GM23338 (cell line): ENCODE measurements around the gene KLHDC7A. TPM values are rescaled to one million over a fixed set of nuclear protein-coding genes. Genes with fewer than 3 reads are reported as not detected.

Experiments used
- ATAC-seq: fragments of 200-7000 bp; cut with Tn5 transposase; 3 replicates; pipeline ENCODE4 v1.9.1; 2020
- DNase-seq: peaks from one replicate; pipeline ENCODE4 v3.0.0-alpha.2; 2015; ENCODE audit warnings: low spot score
- H2AFZ ChIP-seq: fragments of 200-600 bp; sonication (generic); 2 replicates; pipeline ENCODE4 v1.8.0; 2016; ENCODE audit warnings: antibody characterized with exemption, mild to moderate bottlenecking, moderate library complexity
- H3F3A ChIP-seq: fragments of 200-600 bp; sonication (generic); replicated peaks from 2 replicates; pipeline ENCODE4 v1.8.0; 2017; ENCODE audit warnings: antibody characterized with exemption, mixed run types, low read depth
- H3K27ac ChIP-seq: fragments of 200-600 bp; sonication (generic); 2 replicates; pipeline ENCODE4 v1.6.1; 2016; ENCODE audit warnings: low read depth
- H3K27me3 ChIP-seq: fragments of 200-600 bp; sonication (generic); 2 replicates; pipeline ENCODE4 v1.8.0; 2016; ENCODE audit warnings: mild to moderate bottlenecking, mixed run types, moderate library complexity; ENCODE audit not compliant: insufficient read depth
- H3K36me3 ChIP-seq: fragments of 200-600 bp; sonication (generic); 2 replicates; pipeline ENCODE4 v1.8.0; 2016; ENCODE audit warnings: mild to moderate bottlenecking; ENCODE audit not compliant: insufficient read depth
- H3K4me1 ChIP-seq: fragments of 200-600 bp; sonication (generic); 2 replicates; pipeline ENCODE4 v1.8.0; 2016; ENCODE audit warnings: mild to moderate bottlenecking, moderate library complexity; ENCODE audit not compliant: insufficient read depth
- H3K4me2 ChIP-seq: fragments of 200-600 bp; sonication (generic); 2 replicates; pipeline ENCODE4 v1.7.1; 2017; ENCODE audit warnings: mixed run types
- H3K4me3 ChIP-seq: fragments of 200-600 bp; sonication (generic); 2 replicates; pipeline ENCODE4 v1.6.1; 2016; ENCODE audit warnings: mixed run types
- H3K79me2 ChIP-seq: fragments of 200-600 bp; sonication (generic); replicated peaks from 2 replicates; pipeline ENCODE4 v1.8.0; 2017; ENCODE audit warnings: mild to moderate bottlenecking; ENCODE audit not compliant: insufficient read depth
- H3K9me2 ChIP-seq: fragments of 200-600 bp; sonication (generic); 2 replicates; pipeline ENCODE4 v1.8.0; 2017; ENCODE audit not compliant: insufficient read depth
- H4K20me1 ChIP-seq: fragments of 200-600 bp; sonication (generic); replicated peaks from 2 replicates; pipeline ENCODE4 v1.8.0; 2017; ENCODE audit warnings: mild to moderate bottlenecking; ENCODE audit not compliant: insufficient read depth
- H3K27ac Mint-ChIP-seq: 2 replicates; pipeline ENCODE4 v1.8.0; 2020; ENCODE audit warnings: inconsistent platforms, mild to moderate bottlenecking, moderate library complexity, mixed read lengths
- H3K27me3 Mint-ChIP-seq: 3 replicates; pipeline ENCODE4 v1.8.0; 2022; ENCODE audit warnings: low read depth, mild to moderate bottlenecking, moderate library complexity, mixed read lengths, inconsistent platforms; ENCODE audit not compliant: insufficient read depth, poor library complexity
- H3K36me3 Mint-ChIP-seq: 3 replicates; pipeline ENCODE4 v1.8.0; 2021; ENCODE audit warnings: low read depth, mild to moderate bottlenecking, inconsistent platforms, moderate library complexity, mixed read lengths
- H3K4me1 Mint-ChIP-seq: 3 replicates; pipeline ENCODE4 v1.8.0; 2020; ENCODE audit warnings: mild to moderate bottlenecking, inconsistent platforms, mixed read lengths
- H3K4me3 Mint-ChIP-seq: 3 replicates; pipeline ENCODE4 v1.8.0; 2021; ENCODE audit warnings: moderate library complexity, mild to moderate bottlenecking, inconsistent platforms, mixed read lengths
- H3K9me3 Mint-ChIP-seq: 3 replicates; pipeline ENCODE4 v1.8.0; 2020; ENCODE audit warnings: moderate library complexity, mild to moderate bottlenecking, inconsistent platforms, mixed read lengths
- CREB1 ChIP-seq: fragments of 250-450 bp; sonication (Bioruptor Pico); IDR thresholded peaks from 2 replicates; pipeline ENCODE4 v1.5.0; 2020; ENCODE audit warnings: low read depth, mild to moderate bottlenecking, moderate library complexity
- EZH2 ChIP-seq: fragments of 200-600 bp; sonication (generic); IDR thresholded peaks from one replicate; pipeline ENCODE4 v1.8.0; 2017; ENCODE audit warnings: antibody characterized with exemption, mild to moderate bottlenecking, low read depth; ENCODE audit not compliant: unreplicated experiment
- JUNB ChIP-seq: IDR thresholded peaks from one replicate; pipeline ENCODE4 v1.6.1; 2016; ENCODE audit warnings: antibody characterized with exemption; ENCODE audit not compliant: unreplicated experiment
- NANOG ChIP-seq: IDR thresholded peaks from 2 replicates; pipeline ENCODE4 v1.6.1; 2016; ENCODE audit warnings: antibody characterized with exemption, borderline replicate concordance
- POLR2AphosphoS5 ChIP-seq: IDR thresholded peaks from 2 replicates; pipeline ENCODE4 v1.6.1; 2016; ENCODE audit warnings: antibody characterized with exemption, low read depth
- STAT1 ChIP-seq: IDR thresholded peaks from one replicate; pipeline ENCODE4 v1.6.1; 2016; ENCODE audit warnings: antibody characterized with exemption; ENCODE audit not compliant: unreplicated experiment
- ZNF114 ChIP-seq: fragments of 250-450 bp; sonication (Bioruptor Pico); IDR thresholded peaks from 2 replicates; pipeline ENCODE4 v1.5.0; 2020; ENCODE audit warnings: mild to moderate bottlenecking, moderate library complexity
- polyA plus RNA-seq: library from polyadenylated mRNA; unstranded; fragments of >200 nt; fragmentation: Nextera tagmentation; extraction: Ambion mirVana; gene quantifications from 2 replicates; pipeline ENCODE4 v1.2.1, GENCODE V29; 2016
- total RNA-seq: library from RNA; depleted of rRNA; stranded (reverse); fragments of >200 nt; shearing (Covaris generic); gene quantifications from 2 replicates; pipeline ENCODE4 v1.2.3, GENCODE V29; 2014
- TF ChIP-seq, protein P1 (sequence below): IDR thresholded peaks from 2 replicates; pipeline ENCODE4 v1.6.1; 2016; ENCODE audit warnings: antibody characterized with exemption
- TF ChIP-seq, protein P2 (sequence below): IDR thresholded peaks from one replicate; pipeline ENCODE4 v1.6.1; 2018; ENCODE audit warnings: antibody characterized with exemption; ENCODE audit not compliant: unreplicated experiment
- TF ChIP-seq, protein P3 (sequence below), 2 experiments: fragments of 200-600 bp in 1 of 2; sonication (generic) in 1 of 2; conservative IDR thresholded peaks; 2 replicates each; pipeline versions ENCODE4 v1.5.1 to v1.6.1; 2016 to 2017; ENCODE audit warnings: antibody characterized with exemption in 2 of 2, low read depth in 2 of 2, mild to moderate bottlenecking in 2 of 2, moderate library complexity in 1 of 2

The KLHDC7A gene
- total and polyA plus RNA-seq, 2 experiments from 2014 or later = 4.5 to 22.4 TPM

DNA sequence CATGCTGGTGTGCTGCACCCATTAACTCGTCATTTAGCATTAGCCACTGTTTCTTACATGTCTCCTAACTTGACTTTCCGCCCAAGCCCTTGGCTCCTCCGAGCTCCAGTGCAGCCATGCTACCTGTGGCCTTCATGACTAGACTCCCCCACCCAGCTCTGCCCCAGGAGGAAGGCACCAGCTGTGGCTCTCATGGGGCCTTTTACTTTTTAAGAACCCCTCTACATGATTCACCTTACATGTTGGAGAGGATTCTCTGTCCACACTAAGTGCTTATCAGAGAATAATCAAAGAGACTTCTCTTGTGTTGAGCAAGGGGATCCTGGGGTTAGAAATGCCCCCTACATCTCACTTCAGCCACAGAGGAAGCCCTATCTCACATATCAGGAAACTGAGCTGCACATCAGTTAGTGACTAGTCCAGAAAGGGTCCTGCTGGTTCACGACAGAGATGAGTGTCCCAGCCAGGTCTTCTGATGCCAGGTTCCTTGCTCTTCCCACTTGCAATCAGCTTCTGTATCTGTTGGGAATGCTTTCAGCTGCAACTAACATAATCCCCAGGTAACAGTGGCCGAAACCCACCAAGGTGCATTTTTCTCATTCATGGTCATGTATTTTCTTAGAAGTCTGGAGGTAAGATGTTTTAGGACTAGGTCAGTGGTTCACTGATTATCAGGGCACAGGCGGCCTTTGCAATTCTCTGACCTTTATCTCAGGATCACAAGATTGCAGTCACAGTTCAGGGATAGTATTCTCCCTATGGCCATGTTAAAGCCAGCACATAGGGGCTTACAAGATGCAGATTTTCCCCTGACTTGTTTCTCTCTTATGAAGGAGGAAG, 45.9 kb downstream of the KLHDC7A start:
- H3K27ac ChIP-seq = no peak overlapping the region
- no peaks in the 10 kb centered on the region for H3F3A ChIP-seq
- H3K27ac Mint-ChIP-seq = no peak overlapping the region
- H3K4me1 Mint-ChIP-seq = no peaks in the 10 kb centered on the region
- H3K9me2 ChIP-seq = no peaks in the 10 kb centered on the region; the same call in 1 of the 2 replicates
- no peak for ATAC-seq
- no peaks in the 10 kb centered on the region for H3K36me3 ChIP-seq
- no peaks in the 10 kb centered on the region for H4K20me1 ChIP-seq
- no peaks in the 10 kb centered on the region for H3K79me2 ChIP-seq
- H3K36me3 Mint-ChIP-seq = no peaks in the 10 kb centered on the region
- H3K27me3 Mint-ChIP-seq = peaks cover 6% of the 10 kb centered on the region
- no peak for DNase-seq
- no peaks in the 10 kb centered on the region for H3K9me3 Mint-ChIP-seq
- H3K4me3 ChIP-seq = no peak overlapping the region
- no peak overlapping the region for H3K4me3 Mint-ChIP-seq
- no peaks in the 10 kb centered on the region for H3K4me1 ChIP-seq
- no peak for TF ChIP-seq CREB1 (CRISPR knock-in tag)
- TF ChIP-seq NANOG = no peak
- no peak for TF ChIP-seq STAT1
- TF ChIP-seq JUNB = no peak
- TF ChIP-seq, protein P1, sequence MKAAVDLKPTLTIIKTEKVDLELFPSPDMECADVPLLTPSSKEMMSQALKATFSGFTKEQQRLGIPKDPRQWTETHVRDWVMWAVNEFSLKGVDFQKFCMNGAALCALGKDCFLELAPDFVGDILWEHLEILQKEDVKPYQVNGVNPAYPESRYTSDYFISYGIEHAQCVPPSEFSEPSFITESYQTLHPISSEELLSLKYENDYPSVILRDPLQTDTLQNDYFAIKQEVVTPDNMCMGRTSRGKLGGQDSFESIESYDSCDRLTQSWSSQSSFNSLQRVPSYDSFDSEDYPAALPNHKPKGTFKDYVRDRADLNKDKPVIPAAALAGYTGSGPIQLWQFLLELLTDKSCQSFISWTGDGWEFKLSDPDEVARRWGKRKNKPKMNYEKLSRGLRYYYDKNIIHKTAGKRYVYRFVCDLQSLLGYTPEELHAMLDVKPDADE = no peak
- TF ChIP-seq EZH2 = no peak
- TF ChIP-seq, protein P2, sequence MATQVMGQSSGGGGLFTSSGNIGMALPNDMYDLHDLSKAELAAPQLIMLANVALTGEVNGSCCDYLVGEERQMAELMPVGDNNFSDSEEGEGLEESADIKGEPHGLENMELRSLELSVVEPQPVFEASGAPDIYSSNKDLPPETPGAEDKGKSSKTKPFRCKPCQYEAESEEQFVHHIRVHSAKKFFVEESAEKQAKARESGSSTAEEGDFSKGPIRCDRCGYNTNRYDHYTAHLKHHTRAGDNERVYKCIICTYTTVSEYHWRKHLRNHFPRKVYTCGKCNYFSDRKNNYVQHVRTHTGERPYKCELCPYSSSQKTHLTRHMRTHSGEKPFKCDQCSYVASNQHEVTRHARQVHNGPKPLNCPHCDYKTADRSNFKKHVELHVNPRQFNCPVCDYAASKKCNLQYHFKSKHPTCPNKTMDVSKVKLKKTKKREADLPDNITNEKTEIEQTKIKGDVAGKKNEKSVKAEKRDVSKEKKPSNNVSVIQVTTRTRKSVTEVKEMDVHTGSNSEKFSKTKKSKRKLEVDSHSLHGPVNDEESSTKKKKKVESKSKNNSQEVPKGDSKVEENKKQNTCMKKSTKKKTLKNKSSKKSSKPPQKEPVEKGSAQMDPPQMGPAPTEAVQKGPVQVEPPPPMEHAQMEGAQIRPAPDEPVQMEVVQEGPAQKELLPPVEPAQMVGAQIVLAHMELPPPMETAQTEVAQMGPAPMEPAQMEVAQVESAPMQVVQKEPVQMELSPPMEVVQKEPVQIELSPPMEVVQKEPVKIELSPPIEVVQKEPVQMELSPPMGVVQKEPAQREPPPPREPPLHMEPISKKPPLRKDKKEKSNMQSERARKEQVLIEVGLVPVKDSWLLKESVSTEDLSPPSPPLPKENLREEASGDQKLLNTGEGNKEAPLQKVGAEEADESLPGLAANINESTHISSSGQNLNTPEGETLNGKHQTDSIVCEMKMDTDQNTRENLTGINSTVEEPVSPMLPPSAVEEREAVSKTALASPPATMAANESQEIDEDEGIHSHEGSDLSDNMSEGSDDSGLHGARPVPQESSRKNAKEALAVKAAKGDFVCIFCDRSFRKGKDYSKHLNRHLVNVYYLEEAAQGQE = no peak
- TF ChIP-seq POLR2AphosphoS5 = no peak
- TF ChIP-seq ZNF114 (CRISPR knock-in tag) = no peak
- TF ChIP-seq, protein P3, sequence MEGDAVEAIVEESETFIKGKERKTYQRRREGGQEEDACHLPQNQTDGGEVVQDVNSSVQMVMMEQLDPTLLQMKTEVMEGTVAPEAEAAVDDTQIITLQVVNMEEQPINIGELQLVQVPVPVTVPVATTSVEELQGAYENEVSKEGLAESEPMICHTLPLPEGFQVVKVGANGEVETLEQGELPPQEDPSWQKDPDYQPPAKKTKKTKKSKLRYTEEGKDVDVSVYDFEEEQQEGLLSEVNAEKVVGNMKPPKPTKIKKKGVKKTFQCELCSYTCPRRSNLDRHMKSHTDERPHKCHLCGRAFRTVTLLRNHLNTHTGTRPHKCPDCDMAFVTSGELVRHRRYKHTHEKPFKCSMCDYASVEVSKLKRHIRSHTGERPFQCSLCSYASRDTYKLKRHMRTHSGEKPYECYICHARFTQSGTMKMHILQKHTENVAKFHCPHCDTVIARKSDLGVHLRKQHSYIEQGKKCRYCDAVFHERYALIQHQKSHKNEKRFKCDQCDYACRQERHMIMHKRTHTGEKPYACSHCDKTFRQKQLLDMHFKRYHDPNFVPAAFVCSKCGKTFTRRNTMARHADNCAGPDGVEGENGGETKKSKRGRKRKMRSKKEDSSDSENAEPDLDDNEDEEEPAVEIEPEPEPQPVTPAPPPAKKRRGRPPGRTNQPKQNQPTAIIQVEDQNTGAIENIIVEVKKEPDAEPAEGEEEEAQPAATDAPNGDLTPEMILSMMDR (conservative IDR thresholded peaks at IDR 0.05; ENCODE audit: low read depth in 2 of 2) = no peak
- no peaks in the 10 kb centered on the region for H3K27me3 ChIP-seq
- no peak overlapping the region for H3K4me2 ChIP-seq
- no peak overlapping the region for H2AFZ ChIP-seq
